Bronchial epithelial cell (primary cell): ENCODE measurements around the gene STXBP1. TPM values are rescaled to one million over a fixed set of nuclear protein-coding genes. Genes with fewer than 3 reads are reported as not detected.
A peak's percentile ranks its signal among the peaks of the same experiment; 100 is the strongest.

ENCODE experiments used
- DNase-seq: peaks from one replicate; pipeline ENCODE4 v3.0.0-alpha.2; 2010; ENCODE audit warnings: low read depth
- FAIRE-seq: peaks from 2 replicates; lab custom pipeline; 2011; peaks lifted over from hg19 to GRCh38; lab: Jason Lieb, UNC
- H3K27me3 ChIP-seq: 2 replicates; pipeline ENCODE4 v1.5.1; 2011; ENCODE audit warnings: low read length; ENCODE audit not compliant: control insufficient read depth, insufficient read depth
- H3K36me3 ChIP-seq: 2 replicates; pipeline ENCODE4 v1.5.1; 2011; ENCODE audit warnings: low read length; ENCODE audit not compliant: control insufficient read depth, insufficient read depth
- H3K4me3 ChIP-seq: 2 replicates; pipeline ENCODE4 v1.5.1; 2011; ENCODE audit warnings: mild to moderate bottlenecking, low read depth, low read length, control low read depth
- CTCF ChIP-seq: IDR thresholded peaks from 2 replicates; pipeline ENCODE4 v1.5.1; 2011; ENCODE audit warnings: mild to moderate bottlenecking, moderate library complexity, low read length, control low read depth, inconsistent platforms; ENCODE audit not compliant: insufficient read depth, severe bottlenecking
- total RNA-seq: library from RNA; depleted of rRNA; stranded (reverse); fragments of >200 nt; gene quantifications from 2 replicates; pipeline ENCODE4 v1.2.1, GENCODE V29; 2014

Gene STXBP1
- total RNA-seq, 1 donor from 2014 or later, result 17.1 TPM

GRCh38 chr9:127730799-127731410 is 118.8 kb downstream of the STXBP1 start:
- H3K27me3 ChIP-seq, result no peaks in the 10 kb centered on the region
- no peak for DNase-seq

GRCh38 chr9:127731938-127732337 is 119.9 kb downstream of the STXBP1 start:
- no peak for FAIRE-seq
- no peak for TF ChIP-seq CTCF

More at GRCh38 chr9:127730799-127731410, 118.8 kb downstream of the STXBP1 start:
- no peak for TF ChIP-seq CTCF
- Histone ChIP-seq H3K4me3 (no peak overlapping the region), H3K36me3 (peaks cover 1% of the 10 kb centered on the region)
- no peak for FAIRE-seq

GRCh38 chr9:127732444-127732843 is 120.4 kb downstream of the STXBP1 start:
- TF ChIP-seq CTCF, result no peak
- Histone ChIP-seq H3K27me3 (no peaks in the 10 kb centered on the region), H3K36me3 (peaks cover 1% of the 10 kb centered on the region), H3K4me3 (no peak overlapping the region)
- DNase-seq (no peak), FAIRE-seq (no peak)

More at GRCh38 chr9:127731938-127732337, 119.9 kb downstream of the STXBP1 start:
- Histone ChIP-seq H3K27me3 (no peaks in the 10 kb centered on the region), H3K4me3 (no peak overlapping the region), H3K36me3 (peaks cover 1% of the 10 kb centered on the region)
- DNase-seq, result no peak

GRCh38 chr9:127733614-127734013 is 121.5 kb downstream of the STXBP1 start:
- H3K36me3 ChIP-seq, result peaks cover 1% of the 10 kb centered on the region
- DNase-seq, result no peak
- TF ChIP-seq CTCF, result no peak
- FAIRE-seq, result no peak
- H3K27me3 ChIP-seq, result no peaks in the 10 kb centered on the region
- no peak overlapping the region for H3K4me3 ChIP-seq

GRCh38 chr9:127734247-127734746 is 122.2 kb downstream of the STXBP1 start:
- Histone ChIP-seq H3K4me3 (peak overlapping the region; percentile 59), H3K27me3 (no peaks in the 10 kb centered on the region), H3K36me3 (peaks cover 1% of the 10 kb centered on the region)
- TF ChIP-seq CTCF, result no peak
- no peak for DNase-seq
- peak; percentile 76 for FAIRE-seq
